ENCODE results near the gene DTL. TPM values are rescaled to one million over a fixed set of nuclear protein-coding genes. Genes with fewer than 3 reads are reported as not detected.

The DTL gene
- total RNA-seq, 3 donors from 2014 or later (not counting 1 experiment from before 2014, with no cell fraction given): 1.1 to 4.0 (median 3.3) TPM

- no peak for ATAC-seq
- H3K4me1 ChIP-seq (ENCODE audit: control insufficient read depth, insufficient read depth, low read length): no peaks in the 10 kb centered on the region
- DNase-seq: no peak
- H3K9me3 ChIP-seq (ENCODE audit: control insufficient read depth, insufficient read depth, low read length): no peaks in the 10 kb centered on the region
- WGBS (ENCODE audit: insufficient coverage): 88% methylated on average over 7 of the region's 7 CpGs
- H3K4me3 Mint-ChIP-seq: no peak overlapping the region
- H3K4me3 ChIP-seq (ENCODE audit: low read length): no peak overlapping the region
- no peaks in the 10 kb centered on the region for H3K36me3 ChIP-seq (ENCODE audit: control insufficient read depth, insufficient read depth, low read length)
- H3K27me3 Mint-ChIP-seq (ENCODE audit: low read depth in 2 of 2): no peaks in the 10 kb centered on the region
- intact Hi-C loops (cut with micrococcal nuclease): no loop called here
- H3K9me3 Mint-ChIP-seq: no peaks in the 10 kb centered on the region
- no peak overlapping the region for H3K27ac ChIP-seq (ENCODE audit: low read length)
- no peaks in the 10 kb centered on the region for H3K36me3 Mint-ChIP-seq
- no peak overlapping the region for H3K27ac Mint-ChIP-seq
- H3K4me1 Mint-ChIP-seq: no peaks in the 10 kb centered on the region
- no peaks in the 10 kb centered on the region for H3K27me3 ChIP-seq (ENCODE audit: control insufficient read depth, insufficient read depth, low read length)
- TF ChIP-seq, protein P1, sequence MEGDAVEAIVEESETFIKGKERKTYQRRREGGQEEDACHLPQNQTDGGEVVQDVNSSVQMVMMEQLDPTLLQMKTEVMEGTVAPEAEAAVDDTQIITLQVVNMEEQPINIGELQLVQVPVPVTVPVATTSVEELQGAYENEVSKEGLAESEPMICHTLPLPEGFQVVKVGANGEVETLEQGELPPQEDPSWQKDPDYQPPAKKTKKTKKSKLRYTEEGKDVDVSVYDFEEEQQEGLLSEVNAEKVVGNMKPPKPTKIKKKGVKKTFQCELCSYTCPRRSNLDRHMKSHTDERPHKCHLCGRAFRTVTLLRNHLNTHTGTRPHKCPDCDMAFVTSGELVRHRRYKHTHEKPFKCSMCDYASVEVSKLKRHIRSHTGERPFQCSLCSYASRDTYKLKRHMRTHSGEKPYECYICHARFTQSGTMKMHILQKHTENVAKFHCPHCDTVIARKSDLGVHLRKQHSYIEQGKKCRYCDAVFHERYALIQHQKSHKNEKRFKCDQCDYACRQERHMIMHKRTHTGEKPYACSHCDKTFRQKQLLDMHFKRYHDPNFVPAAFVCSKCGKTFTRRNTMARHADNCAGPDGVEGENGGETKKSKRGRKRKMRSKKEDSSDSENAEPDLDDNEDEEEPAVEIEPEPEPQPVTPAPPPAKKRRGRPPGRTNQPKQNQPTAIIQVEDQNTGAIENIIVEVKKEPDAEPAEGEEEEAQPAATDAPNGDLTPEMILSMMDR (IDR thresholded peaks at IDR 0.05): no peak
These were observed 112.1 kb downstream of the DTL start for GRCh38 chr1:212147581-212148033.

DNA sequence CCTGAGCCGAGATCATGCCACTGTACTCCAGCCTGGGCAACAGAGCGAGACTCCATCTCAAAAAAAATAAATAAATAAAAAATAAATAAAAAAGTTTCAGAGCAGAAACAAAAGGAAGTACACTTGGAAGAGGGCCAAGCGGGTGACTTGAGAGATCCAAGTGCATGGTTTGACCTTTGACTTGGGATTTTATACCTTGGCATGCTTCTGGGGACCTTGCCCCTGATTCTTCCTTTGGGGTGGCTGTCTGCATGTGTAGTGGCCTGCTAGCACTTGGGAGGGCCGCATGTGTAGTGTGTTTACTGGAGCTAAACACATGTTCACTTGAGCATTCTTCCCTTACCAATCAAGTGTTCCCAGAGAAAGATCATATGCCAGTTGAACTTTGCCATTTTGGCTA lies 114.0 kb downstream of the DTL start:
- intact Hi-C loops (cut with micrococcal nuclease): no loop called here
- 94% methylated on average over 3 of the region's 4 CpGs for WGBS (ENCODE audit: insufficient coverage)

DNA sequence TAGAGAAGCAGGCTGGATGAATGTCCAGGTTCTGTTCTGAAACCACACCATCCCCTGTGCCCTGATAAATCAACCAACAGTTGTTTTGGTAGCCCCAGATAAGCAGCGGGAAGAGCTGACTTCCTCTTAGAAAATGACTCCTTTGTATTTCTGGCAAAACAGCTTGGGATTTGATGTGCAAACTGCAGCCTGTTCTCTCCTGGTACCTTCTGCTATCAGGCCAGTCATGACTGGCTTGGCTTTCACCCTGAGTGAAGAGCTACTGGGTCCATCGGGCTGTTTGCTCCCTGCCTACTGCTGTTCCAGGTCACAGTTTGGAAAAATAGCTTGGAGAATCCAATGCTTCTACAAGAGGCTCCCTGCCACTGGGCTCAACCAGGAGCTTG lies 116.8 kb downstream of the DTL start:
- no peaks in the 10 kb centered on the region for H3K36me3 Mint-ChIP-seq
- H3K4me3 ChIP-seq (ENCODE audit: low read length): no peak overlapping the region

More for the DNA sequence above, 114.0 kb downstream of the DTL start:
- no peaks in the 10 kb centered on the region for H3K36me3 Mint-ChIP-seq
- no peaks in the 10 kb centered on the region for H3K4me1 ChIP-seq (ENCODE audit: control insufficient read depth, insufficient read depth, low read length)
- H3K9me3 Mint-ChIP-seq: no peaks in the 10 kb centered on the region
- H3K4me3 Mint-ChIP-seq: no peak overlapping the region
- peaks cover 0 to 5% of the 10 kb centered on the region in 2 donors for H3K4me1 Mint-ChIP-seq
- H3K4me3 ChIP-seq (ENCODE audit: low read length): no peak overlapping the region
- TF ChIP-seq, protein P1 (IDR thresholded peaks at IDR 0.05): no peak
- no peak overlapping the region for H3K27ac ChIP-seq (ENCODE audit: low read length)
- DNase-seq: no peak
- no peaks in the 10 kb centered on the region for H3K27me3 Mint-ChIP-seq (ENCODE audit: low read depth in 2 of 2)
- H3K27me3 ChIP-seq (ENCODE audit: control insufficient read depth, insufficient read depth, low read length): no peaks in the 10 kb centered on the region
- H3K36me3 ChIP-seq (ENCODE audit: control insufficient read depth, insufficient read depth, low read length): no peaks in the 10 kb centered on the region
- no peaks in the 10 kb centered on the region for H3K9me3 ChIP-seq (ENCODE audit: control insufficient read depth, insufficient read depth, low read length)
- no peak for ATAC-seq
- no peak overlapping the region for H3K27ac Mint-ChIP-seq

GRCh38 chr1:212152869-212153268 lies 117.3 kb downstream of the DTL start:
- TF ChIP-seq, protein P1 (IDR thresholded peaks at IDR 0.05): no peak
- no peak for DNase-seq
- H3K27ac ChIP-seq (ENCODE audit: low read length): no peak overlapping the region
- H3K27me3 ChIP-seq (ENCODE audit: control insufficient read depth, insufficient read depth, low read length): no peaks in the 10 kb centered on the region
- intact Hi-C loops (cut with micrococcal nuclease): no loop called here
- Mint-ChIP-seq H3K27ac (no peak overlapping the region), H3K9me3 (no peaks in the 10 kb centered on the region), H3K36me3 (no peaks in the 10 kb centered on the region), H3K4me1 (peaks cover 0 to 5% of the 10 kb centered on the region in 2 donors), H3K4me3 (no peak overlapping the region), H3K27me3 (ENCODE audit: low read depth in 2 of 2) (no peaks in the 10 kb centered on the region)
- no peaks in the 10 kb centered on the region for H3K9me3 ChIP-seq (ENCODE audit: control insufficient read depth, insufficient read depth, low read length)
- no peak for ATAC-seq
- no peaks in the 10 kb centered on the region for H3K36me3 ChIP-seq (ENCODE audit: control insufficient read depth, insufficient read depth, low read length)
- no peak overlapping the region for H3K4me3 ChIP-seq (ENCODE audit: low read length)
- WGBS (ENCODE audit: insufficient coverage): 90% methylated on average over 4 of the region's 4 CpGs
- no peaks in the 10 kb centered on the region for H3K4me1 ChIP-seq (ENCODE audit: control insufficient read depth, insufficient read depth, low read length)

More for the DNA sequence above, 116.8 kb downstream of the DTL start:
- H3K27ac ChIP-seq (ENCODE audit: low read length): no peak overlapping the region
- no peak overlapping the region for H3K27ac Mint-ChIP-seq
- H3K36me3 ChIP-seq (ENCODE audit: control insufficient read depth, insufficient read depth, low read length): no peaks in the 10 kb centered on the region
- no peaks in the 10 kb centered on the region for H3K4me1 ChIP-seq (ENCODE audit: control insufficient read depth, insufficient read depth, low read length)
- DNase-seq: no peak
- peaks cover 0 to 5% of the 10 kb centered on the region in 2 donors for H3K4me1 Mint-ChIP-seq
- intact Hi-C loops (cut with micrococcal nuclease): no loop called here
- no peaks in the 10 kb centered on the region for H3K9me3 Mint-ChIP-seq
- WGBS (ENCODE audit: insufficient coverage): 40% methylated on average over 2 of the region's 2 CpGs
- TF ChIP-seq, protein P1 (IDR thresholded peaks at IDR 0.05): no peak
- H3K27me3 Mint-ChIP-seq (ENCODE audit: low read depth in 2 of 2): no peaks in the 10 kb centered on the region
- ATAC-seq: no peak
- H3K9me3 ChIP-seq (ENCODE audit: control insufficient read depth, insufficient read depth, low read length): no peaks in the 10 kb centered on the region
- H3K4me3 Mint-ChIP-seq: no peak overlapping the region
- H3K27me3 ChIP-seq (ENCODE audit: control insufficient read depth, insufficient read depth, low read length): no peaks in the 10 kb centered on the region
